HepG2 (cell line): ENCODE data around the gene WDR45B. TPM values are rescaled to one million over a fixed set of nuclear protein-coding genes. Genes with fewer than 3 reads are reported as not detected.

Experiments used
- ATAC-seq: fragments of 200-7000 bp; cut with Tn5 transposase; 3 replicates; pipeline ENCODE4 v1.9.1; 2020; ENCODE audit warnings: mild to moderate bottlenecking, moderate library complexity
- BruUV-seq: library from RNA; stranded (reverse); fragments of 400-500 nt; replicated peaks from 2 replicates; lab custom pipeline; 2021; lab: Mats Ljungman, UMichigan
- CTCF ChIA-PET: fragments of 300-600 bp; formaldehyde crosslinking; extraction: SDS; loops from one replicate; lab custom pipeline; 2021; ENCODE audit warnings: low total read pairs, inconsistent platforms, low intra/inter-chr PET ratio; lab: Yijun Ruan, JAX
- POLR2A ChIA-PET: fragments of 350-600 bp; sonication (Branson Sonifier 250); formaldehyde crosslinking; loops from one replicate; lab custom pipeline; 2020; ENCODE audit warnings: antibody characterized with exemption, inconsistent platforms; lab: Yijun Ruan, JAX
- DNase-seq: peaks from one replicate; pipeline ENCODE4 v3.0.0-alpha.2; 2015; ENCODE audit warnings: low spot score
- FAIRE-seq: peaks from 3 replicates; lab custom pipeline; 2011; peaks lifted over from hg19 to GRCh38; lab: Jason Lieb, UNC
- H2AFZ ChIP-seq: one replicate; pipeline ENCODE4 v1.6.1; 2011; ENCODE audit warnings: low read length, inconsistent platforms
- H3K27ac ChIP-seq: fragments of 300-600 bp; 3 replicates; pipeline ENCODE4 v1.8.0; 2011; ENCODE audit warnings: mixed run types, mild to moderate bottlenecking, mixed read lengths, low read length, inconsistent platforms; ENCODE audit not compliant: insufficient read depth; ENCODE audit errors: extremely low read length
- H3K27me3 ChIP-seq, 2 experiments: fragments of 200-600 bp in 1 of 2; 2 replicates in 1 of 2; 3 replicates in 1 of 2; pipeline versions ENCODE4 v1.6.0 to v1.8.0; 2011; ENCODE audit warnings: low read length in 2 of 2, mild to moderate bottlenecking in 2 of 2, moderate library complexity in 2 of 2, inconsistent platforms in 1 of 2; ENCODE audit not compliant: insufficient read depth in 2 of 2, control insufficient read depth in 1 of 2
- H3K36me3 ChIP-seq, 2 experiments: fragments of 200-600 bp in 1 of 2; replicated peaks in 1 of 2; 2 replicates in 1 of 2; 3 replicates in 1 of 2; pipeline versions ENCODE4 v1.5.1 to v1.8.0; 2011; ENCODE audit warnings: low read length in 2 of 2, inconsistent platforms in 1 of 2; ENCODE audit not compliant: insufficient read depth in 2 of 2, control insufficient read depth in 1 of 2
- H3K4me1 ChIP-seq: 2 replicates; pipeline ENCODE4 v1.5.1; 2012; ENCODE audit warnings: low read length, inconsistent platforms; ENCODE audit not compliant: insufficient read depth
- H3K4me2 ChIP-seq: 2 replicates; pipeline ENCODE4 v1.6.0; 2011; ENCODE audit warnings: low read depth, low read length, inconsistent platforms
- H3K4me3 ChIP-seq, 3 experiments: fragments of 200-600 bp in 1 of 3; sonication (generic), shearing (Covaris generic) in 1 of 3; replicated peaks in 1 of 3; 2 replicates each; pipeline ENCODE4 v1.5.1; 2011 to 2016; ENCODE audit warnings: low read length in 3 of 3, inconsistent platforms in 2 of 3, low read depth in 2 of 3, mild to moderate bottlenecking in 2 of 3, control low read depth in 1 of 3, mixed read lengths in 1 of 3; ENCODE audit not compliant: insufficient read depth in 1 of 3
- H3K79me2 ChIP-seq: one replicate; pipeline ENCODE4 v1.6.1; 2011; ENCODE audit warnings: low read length, inconsistent platforms; ENCODE audit not compliant: insufficient read depth
- H3K9ac ChIP-seq: 2 replicates; pipeline ENCODE4 v1.6.0; 2011; ENCODE audit warnings: mild to moderate bottlenecking, low read depth, low read length, inconsistent platforms; ENCODE audit not compliant: insufficient read depth
- H3K9me3 ChIP-seq: 2 replicates; pipeline ENCODE4 v1.5.1; 2012; ENCODE audit warnings: mild to moderate bottlenecking, low read length
- H4K20me1 ChIP-seq: 2 replicates; pipeline ENCODE4 v1.6.0; 2011; ENCODE audit warnings: inconsistent platforms, mild to moderate bottlenecking, low read length, moderate library complexity; ENCODE audit not compliant: insufficient read depth
- BRD4 ChIP-seq: sonication (generic); formaldehyde crosslinking; IDR thresholded peaks from 2 replicates; pipeline ENCODE4 v1.4.0; 2020; ENCODE audit warnings: missing genetic modification reagents
- CC2D1A ChIP-seq: sonication (generic); formaldehyde crosslinking; IDR thresholded peaks from 2 replicates; pipeline ENCODE4 v1.8.1; 2023; ENCODE audit warnings: mild to moderate bottlenecking, missing genetic modification reagents
- DR1 ChIP-seq: sonication (generic); formaldehyde crosslinking; IDR thresholded peaks from 2 replicates; pipeline ENCODE4 v1.8.0; 2021; ENCODE audit warnings: mild to moderate bottlenecking, missing genetic modification reagents, inconsistent platforms
- NCOR1 ChIP-seq: fragments of 200-600 bp; sonication (generic); IDR thresholded peaks from 2 replicates; pipeline ENCODE4 v1.7.0; 2017; ENCODE audit warnings: antibody characterized with exemption, low read length, borderline replicate concordance
- NFE2L1 ChIP-seq: sonication (generic); formaldehyde crosslinking; IDR thresholded peaks from 2 replicates; pipeline ENCODE4 v1.4.0; 2020; ENCODE audit warnings: missing genetic modification reagents, mild to moderate bottlenecking, borderline replicate concordance
- PRPF4 ChIP-seq: fragments of 200-400 bp; formaldehyde crosslinking; IDR thresholded peaks from 2 replicates; pipeline ENCODE4 v1.6.1; 2016; ENCODE audit warnings: low read length, low read depth; ENCODE audit not compliant: poor library complexity, severe bottlenecking
- SYNCRIP ChIP-seq: fragments of 200-400 bp; formaldehyde crosslinking; IDR thresholded peaks from 2 replicates; pipeline ENCODE4 v1.6.1; 2018; ENCODE audit warnings: mild to moderate bottlenecking, low read depth, low read length; ENCODE audit not compliant: insufficient read depth
- TFAP4 ChIP-seq: sonication (generic); IDR thresholded peaks from 2 replicates; pipeline ENCODE4 v1.6.1; 2016; ENCODE audit warnings: low read depth, borderline replicate concordance
- ZFP37 ChIP-seq: sonication (generic); formaldehyde crosslinking; IDR thresholded peaks from 2 replicates; pipeline ENCODE4 v1.4.0; 2020; ENCODE audit warnings: missing genetic modification reagents, borderline replicate concordance
- ZNF160 ChIP-seq: sonication (generic); formaldehyde crosslinking; IDR thresholded peaks from 2 replicates; pipeline ENCODE4 v1.8.0; 2022; ENCODE audit warnings: mild to moderate bottlenecking, inconsistent platforms, missing genetic modification reagents
- ZNF180 ChIP-seq: sonication (generic); formaldehyde crosslinking; IDR thresholded peaks from 2 replicates; pipeline ENCODE4 v1.4.0; 2020; ENCODE audit warnings: low read depth, missing genetic modification reagents, borderline replicate concordance
- ZNF20 ChIP-seq: sonication (generic); formaldehyde crosslinking; IDR thresholded peaks from 2 replicates; pipeline ENCODE4 v1.4.0; 2020; ENCODE audit warnings: mild to moderate bottlenecking, moderate library complexity, missing genetic modification reagents
- ZNF326 ChIP-seq: sonication (generic); formaldehyde crosslinking; IDR thresholded peaks from 2 replicates; pipeline ENCODE4 v1.4.0; 2020; ENCODE audit warnings: missing genetic modification reagents, borderline replicate concordance
- ZNF619 ChIP-seq: sonication (generic); formaldehyde crosslinking; IDR thresholded peaks from 2 replicates; pipeline ENCODE4 v1.4.0; 2020; ENCODE audit warnings: mild to moderate bottlenecking, missing genetic modification reagents
- ZNF773 ChIP-seq: sonication (generic); formaldehyde crosslinking; IDR thresholded peaks from 2 replicates; pipeline ENCODE4 v1.4.0; 2020; ENCODE audit warnings: missing genetic modification reagents, borderline replicate concordance
- WGBS: methylation state at CpG from one replicate; pipeline ENCODE4 v1.1.6; 2017; ENCODE audit warnings: low lambda C conversion rate; 5-methylcytosine and 5-hydroxymethylcytosine counted together
- in situ Hi-C: cut with HindIII; loops from 2 replicates; pipeline ENCODE4 v1.10.0; 2017; ENCODE audit warnings: low pct_unique_long_range_greater_than_20kb; ENCODE audit not compliant: extremely low pct_ligation_motif_present
- intact Hi-C: fragments of 100-400 bp; cut with micrococcal nuclease; formaldehyde crosslinking; loops from one replicate; pipeline ENCODE4 v1.10.0; 2022; ENCODE audit not compliant: unreplicated experiment
- polyA plus RNA-seq, 8 experiments: library from polyadenylated mRNA; depleted of rRNA in 3 of 8; stranded (reverse) in 7 of 8; unstranded in 1 of 8; fragments of >200 nt; fragmentation: Illumina TruSeq in 4 of 8; extraction: Trizol in 4 of 8; gene quantifications; 2 replicates each; pipeline versions ENCODE4 v1.2.1 to v1.2.3, GENCODE V29; 2011 to 2016; ENCODE audit warnings: low read depth in 4 of 8, missing spikeins in 1 of 8, mixed read lengths in 1 of 8; ENCODE audit not compliant: insufficient read depth in 1 of 8
- total RNA-seq, 5 experiments: library from RNA; depleted of rRNA; stranded (reverse); fragments of >200 nt; fragmentation: Illumina TruSeq; extraction: Trizol; gene quantifications; 2 replicates each; pipeline ENCODE4 v1.2.3, GENCODE V29; 2016; ENCODE audit warnings: low read depth in 1 of 5
- TF ChIP-seq, protein P1 (sequence below): sonication (generic); formaldehyde crosslinking; IDR thresholded peaks from 2 replicates; pipeline ENCODE4 v1.5.1; 2020; ENCODE audit warnings: mild to moderate bottlenecking, missing genetic modification reagents, moderate library complexity

Gene WDR45B
- total and polyA plus RNA-seq, 2 of the 13 experiments (the other 11 are each of a cell fraction or from before 2014, with no cell fraction given) = 86.2 to 155 TPM

- Histone ChIP-seq H3K4me2 (peak overlapping the region; percentile 85), H3K27ac (no peak overlapping the region), H3K4me3 (peak overlapping the region in 1 of 3 experiments; percentile 74; a peak in 1 of 6 replicates), H3K4me1 (peaks cover 54% of the 10 kb centered on the region), H3K79me2 (peaks cover 31% of the 10 kb centered on the region), H3K27me3 (no peaks in the 10 kb centered on the region; a peak in 1 of 5 replicates), H3K36me3 (peaks cover under 1% of the 10 kb centered on the region in 2 experiments; a peak in 3 of 5 replicates), H2AFZ (no peak overlapping the region), H4K20me1 (peaks cover 26% of the 10 kb centered on the region), H3K9me3 (no peaks in the 10 kb centered on the region), H3K9ac (peak overlapping the region; percentile 3; the same call in 1 of the 2 replicates)
- intact Hi-C loops = no loop called here
- ATAC-seq (peak; percentile 28), DNase-seq (no peak), FAIRE-seq (no peak)
- in situ Hi-C loops = no loop called here
- POLR2A ChIA-PET = no interaction called here
- CTCF ChIA-PET = no interaction called here
- 50% methylated on average over 12 of the region's 22 CpGs for WGBS
- no TSS peak for BruUV-seq
- TF ChIP-seq TFAP4 = no peak
- TF ChIP-seq, protein P1, sequence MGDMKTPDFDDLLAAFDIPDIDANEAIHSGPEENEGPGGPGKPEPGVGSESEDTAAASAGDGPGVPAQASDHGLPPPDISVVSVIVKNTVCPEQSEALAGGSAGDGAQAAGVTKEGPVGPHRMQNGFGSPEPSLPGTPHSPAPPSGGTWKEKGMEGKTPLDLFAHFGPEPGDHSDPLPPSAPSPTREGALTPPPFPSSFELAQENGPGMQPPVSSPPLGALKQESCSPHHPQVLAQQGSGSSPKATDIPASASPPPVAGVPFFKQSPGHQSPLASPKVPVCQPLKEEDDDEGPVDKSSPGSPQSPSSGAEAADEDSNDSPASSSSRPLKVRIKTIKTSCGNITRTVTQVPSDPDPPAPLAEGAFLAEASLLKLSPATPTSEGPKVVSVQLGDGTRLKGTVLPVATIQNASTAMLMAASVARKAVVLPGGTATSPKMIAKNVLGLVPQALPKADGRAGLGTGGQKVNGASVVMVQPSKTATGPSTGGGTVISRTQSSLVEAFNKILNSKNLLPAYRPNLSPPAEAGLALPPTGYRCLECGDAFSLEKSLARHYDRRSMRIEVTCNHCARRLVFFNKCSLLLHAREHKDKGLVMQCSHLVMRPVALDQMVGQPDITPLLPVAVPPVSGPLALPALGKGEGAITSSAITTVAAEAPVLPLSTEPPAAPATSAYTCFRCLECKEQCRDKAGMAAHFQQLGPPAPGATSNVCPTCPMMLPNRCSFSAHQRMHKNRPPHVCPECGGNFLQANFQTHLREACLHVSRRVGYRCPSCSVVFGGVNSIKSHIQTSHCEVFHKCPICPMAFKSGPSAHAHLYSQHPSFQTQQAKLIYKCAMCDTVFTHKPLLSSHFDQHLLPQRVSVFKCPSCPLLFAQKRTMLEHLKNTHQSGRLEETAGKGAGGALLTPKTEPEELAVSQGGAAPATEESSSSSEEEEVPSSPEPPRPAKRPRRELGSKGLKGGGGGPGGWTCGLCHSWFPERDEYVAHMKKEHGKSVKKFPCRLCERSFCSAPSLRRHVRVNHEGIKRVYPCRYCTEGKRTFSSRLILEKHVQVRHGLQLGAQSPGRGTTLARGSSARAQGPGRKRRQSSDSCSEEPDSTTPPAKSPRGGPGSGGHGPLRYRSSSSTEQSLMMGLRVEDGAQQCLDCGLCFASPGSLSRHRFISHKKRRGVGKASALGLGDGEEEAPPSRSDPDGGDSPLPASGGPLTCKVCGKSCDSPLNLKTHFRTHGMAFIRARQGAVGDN (CRISPR knock-in tag) = peak; percentile 45
- TF ChIP-seq NFE2L1 = no peak
- TF ChIP-seq BRD4 = no peak
- TF ChIP-seq ZFP37 = no peak
- TF ChIP-seq ZNF326 (CRISPR knock-in tag) = no peak
- TF ChIP-seq ZNF20 (CRISPR knock-in tag) = no peak
- no peak for TF ChIP-seq NCOR1
- TF ChIP-seq DR1 (CRISPR knock-in tag) = no peak
- TF ChIP-seq CC2D1A (CRISPR knock-in tag) = no peak
- TF ChIP-seq ZNF773 (CRISPR knock-in tag) = no peak
- peak; percentile 27; the same call in 1 of the 2 replicates for TF ChIP-seq ZNF619 (CRISPR knock-in tag)
- no peak for TF ChIP-seq ZNF180 (CRISPR knock-in tag)
- TF ChIP-seq SYNCRIP = no peak
- no peak for TF ChIP-seq ZNF160
- TF ChIP-seq PRPF4 = no peak
Observed at GRCh38 chr17:82649501-82650261, 1.4 kb upstream of the WDR45B start.
